ENCODE data around the gene PRMT1. TPM values are rescaled to one million over a fixed set of nuclear protein-coding genes. Genes with fewer than 3 reads are reported as not detected.

Gene PRMT1
- total RNA-seq, 3 donors from 2014 or later (not counting 1 experiment from before 2014, with no cell fraction given), result 77.0 to 92.5 (median 78.2) TPM

- peak; percentile 71 to 87 (median 73) for ATAC-seq
- no peaks in the 10 kb centered on the region for H3K9me3 ChIP-seq (ENCODE audit: control insufficient read depth, insufficient read depth, low read length)
- H3K36me3 ChIP-seq (ENCODE audit: control insufficient read depth, insufficient read depth, low read length), result no peaks in the 10 kb centered on the region
- WGBS (ENCODE audit: insufficient coverage), result under 1% methylated on average over 51 of the region's 51 CpGs
- peak within 1 kb of the TSS; percentile 93 for H3K4me3 Mint-ChIP-seq
- peak within 1 kb of the TSS; percentile 58 for H3K4me3 ChIP-seq (ENCODE audit: low read length)
- no peaks in the 10 kb centered on the region for H3K36me3 Mint-ChIP-seq
- peak within 1 kb of the TSS; percentile 96 to 100 for H3K27ac Mint-ChIP-seq
- TF ChIP-seq CTCF (IDR thresholded peaks at IDR 0.05), result no peak
- DNase-seq, result peak; percentile 99 to 100
- peaks cover 44% of the 10 kb centered on the region for H3K4me1 ChIP-seq (ENCODE audit: control insufficient read depth, insufficient read depth, low read length)
- intact Hi-C loops (cut with micrococcal nuclease), result loop anchor here (1.0 to 5.0 kb wide), 6 partner anchors 37 to 1003 kb away; partner anchors contain the start of genes AKT1S1, DBP, NOSIP and PRMT1
- no peaks in the 10 kb centered on the region for H3K27me3 ChIP-seq (ENCODE audit: control insufficient read depth, insufficient read depth, low read length)
- no peaks in the 10 kb centered on the region for H3K27me3 Mint-ChIP-seq (ENCODE audit: low read depth in 2 of 2)
- H3K27ac ChIP-seq (ENCODE audit: low read length), result peak within 1 kb of the TSS; percentile 86
- H3K4me1 Mint-ChIP-seq, result peaks cover 45 to 63% of the 10 kb centered on the region in 2 donors
- no peaks in the 10 kb centered on the region for H3K9me3 Mint-ChIP-seq
Measured at GRCh38 chr19:49640113-49640898, 36.8 kb upstream of the PRMT1 start, which contains the start of gene RRAS. TSS of gene RRAS (minus strand) at chr19:49640143. CDS start at chr19:49640098, 45 bp downstream.

- Histone ChIP-seq H3K36me3 (ENCODE audit: control insufficient read depth, insufficient read depth, low read length) (peaks cover 9% of the 10 kb centered on the region), H3K27me3 (ENCODE audit: control insufficient read depth, insufficient read depth, low read length) (no peaks in the 10 kb centered on the region), H3K9me3 (ENCODE audit: control insufficient read depth, insufficient read depth, low read length) (no peaks in the 10 kb centered on the region), H3K4me1 (ENCODE audit: control insufficient read depth, insufficient read depth, low read length) (peaks cover 44% of the 10 kb centered on the region), H3K4me3 (ENCODE audit: low read length) (peak within 1 kb of the TSS; percentile 84), H3K27ac (ENCODE audit: low read length) (peak within 1 kb of the TSS; percentile 88)
- peak within 1 kb of the TSS; percentile 93 for H3K4me3 Mint-ChIP-seq
- H3K27me3 Mint-ChIP-seq (ENCODE audit: low read depth in 2 of 2), result no peaks in the 10 kb centered on the region
- peak within 1 kb of the TSS; percentile 96 to 100 for H3K27ac Mint-ChIP-seq
- ATAC-seq (peak; percentile 66 to 87 (median 72)), DNase-seq (peak; percentile 99 to 100)
- peaks cover 45 to 69% of the 10 kb centered on the region in 2 donors for H3K4me1 Mint-ChIP-seq
- under 1% methylated on average over 87 of the region's 87 CpGs for WGBS (ENCODE audit: insufficient coverage)
- no peaks in the 10 kb centered on the region for H3K9me3 Mint-ChIP-seq
- H3K36me3 Mint-ChIP-seq, result no peaks in the 10 kb centered on the region
- TF ChIP-seq CTCF (IDR thresholded peaks at IDR 0.05), result no peak
- intact Hi-C loops (cut with micrococcal nuclease), result loop anchor here (1.0 to 5.0 kb wide), 5 partner anchors 22 to 1005 kb away; partner anchors contain the start of genes AKT1S1, ALDH16A1, DBP and NOSIP
Measured at GRCh38 chr19:49641688-49642491, 35.2 kb upstream of the PRMT1 start, which contains the start of gene SCAF1. TSS of gene SCAF1 (plus strand) at chr19:49642209. CDS start at chr19:49645027, 2,818 bp downstream.

- no peak for TF ChIP-seq CTCF (IDR thresholded peaks at IDR 0.05)
- H3K36me3 Mint-ChIP-seq, result no peaks in the 10 kb centered on the region
- 19% methylated on average over 5 of the region's 5 CpGs for WGBS (ENCODE audit: insufficient coverage)
- DNase-seq (no peak), ATAC-seq (no peak)
- H3K4me1 Mint-ChIP-seq, result peaks cover 45 to 67% of the 10 kb centered on the region in 2 donors
- H3K9me3 ChIP-seq (ENCODE audit: control insufficient read depth, insufficient read depth, low read length), result no peaks in the 10 kb centered on the region
- H3K36me3 ChIP-seq (ENCODE audit: control insufficient read depth, insufficient read depth, low read length), result peaks cover 13% of the 10 kb centered on the region
- no peaks in the 10 kb centered on the region for H3K27me3 ChIP-seq (ENCODE audit: control insufficient read depth, insufficient read depth, low read length)
- no peaks in the 10 kb centered on the region for H3K27me3 Mint-ChIP-seq (ENCODE audit: low read depth in 2 of 2)
- peak overlapping the region; percentile 88 for H3K27ac ChIP-seq (ENCODE audit: low read length)
- H3K4me3 Mint-ChIP-seq, result peak overlapping the region; percentile 93
- H3K9me3 Mint-ChIP-seq, result no peaks in the 10 kb centered on the region
- peak overlapping the region; percentile 96 to 100 for H3K27ac Mint-ChIP-seq
- intact Hi-C loops (cut with micrococcal nuclease), result loop anchor here (1.0 to 5.0 kb wide), 2 partner anchors 22 to 1005 kb away; partner anchors contain the start of gene DBP
- H3K4me1 ChIP-seq (ENCODE audit: control insufficient read depth, insufficient read depth, low read length), result peaks cover 44% of the 10 kb centered on the region
- H3K4me3 ChIP-seq (ENCODE audit: low read length), result peak overlapping the region; percentile 84
Measured at GRCh38 chr19:49642492-49643035, 34.5 kb upstream of the PRMT1 start.
